HG03196 (cell line): ENCODE measurements around the gene DMRT1.
A peak's percentile ranks its signal among the peaks of the same experiment; 100 is the strongest.

ENCODE experiments used
- ATAC-seq: cut with Tn5 transposase; IDR thresholded peaks from one replicate; pipeline ENCODE4 v1.9.1; 2021; ENCODE audit not compliant: unreplicated experiment

The DMRT1 gene

DNA sequence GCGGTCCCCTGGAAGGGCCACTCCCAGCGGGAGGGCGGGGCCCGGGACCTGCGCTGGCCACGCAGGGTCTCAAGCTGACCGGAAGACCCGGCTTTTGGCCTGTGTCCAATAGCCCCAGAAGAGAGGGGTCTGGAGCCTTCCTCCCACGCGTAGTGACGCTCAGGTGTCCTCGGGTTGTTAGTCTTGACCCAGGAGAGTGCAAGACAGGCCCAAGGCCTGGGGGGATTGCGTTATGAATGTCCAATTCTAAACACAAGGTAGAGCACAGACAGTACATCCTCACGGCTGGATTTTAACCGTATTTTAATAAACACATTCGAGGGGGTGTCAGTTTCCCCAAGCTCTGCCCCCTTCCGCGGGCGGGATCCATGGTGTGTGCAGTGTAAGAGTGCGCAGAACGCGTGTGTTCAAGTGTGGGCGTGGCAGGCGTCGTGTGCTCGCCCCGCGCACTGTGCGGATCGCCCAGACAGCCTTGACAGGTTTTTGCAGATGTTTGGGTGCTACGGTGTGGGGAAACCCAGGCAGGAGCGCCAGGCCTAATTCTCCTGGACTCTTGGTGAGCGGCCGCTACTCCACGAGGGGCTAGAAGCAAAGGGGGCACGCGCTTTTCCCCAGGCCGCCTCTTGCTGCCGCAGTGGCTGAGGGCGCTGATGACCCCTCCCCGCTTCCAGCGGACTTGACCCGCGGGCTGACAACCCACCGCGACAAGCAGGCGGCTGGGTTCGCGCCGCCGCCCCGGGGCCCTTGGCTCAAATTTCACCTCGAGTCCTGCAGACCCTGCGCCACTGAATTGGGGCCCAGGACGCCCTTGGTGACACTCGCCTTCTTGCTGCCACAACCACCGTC is 128.9 kb downstream of the DMRT1 start:
- ATAC-seq = no peak

GRCh38 chr9:971901-972500 is 130.5 kb downstream of the DMRT1 start:
- ATAC-seq = no peak

DNA sequence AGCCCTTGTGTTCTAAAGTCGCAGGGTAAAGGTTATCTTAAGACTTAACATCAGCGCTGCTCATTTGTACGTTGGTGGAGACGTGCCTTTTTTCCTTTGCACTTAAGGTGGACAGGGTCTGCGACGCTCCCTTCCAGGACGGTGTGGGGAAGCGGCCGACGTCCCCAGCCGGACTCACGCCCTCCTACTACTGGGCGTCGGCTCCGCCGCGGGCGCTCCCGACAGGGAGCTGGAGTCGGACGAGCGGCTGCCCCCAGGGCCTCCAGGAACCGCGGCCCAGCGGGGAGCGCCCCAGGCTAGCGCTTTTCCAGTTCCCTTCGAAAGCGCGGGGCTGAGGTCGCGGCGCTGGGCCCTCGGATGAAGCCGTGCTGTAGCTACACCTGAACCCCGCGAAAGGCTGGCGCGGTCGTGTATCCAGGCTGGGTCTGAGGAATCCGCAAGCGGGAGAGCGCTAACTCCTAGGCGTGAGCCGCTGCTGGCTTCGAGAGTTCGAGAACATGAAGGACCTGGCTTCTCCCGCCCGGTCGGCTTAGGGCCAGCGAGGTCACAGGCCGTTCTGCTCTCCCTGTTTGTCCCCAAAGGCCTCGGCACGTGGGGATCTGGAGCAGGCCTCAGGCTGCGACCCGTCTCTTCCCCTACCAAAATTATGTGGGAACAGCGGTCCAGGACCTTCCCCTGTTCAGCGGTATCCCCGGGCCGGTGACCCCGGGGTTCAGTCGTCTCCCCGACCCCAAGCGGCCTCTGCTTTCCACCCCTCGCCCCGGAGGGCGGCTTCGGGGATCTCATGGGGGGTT is 131.2 kb downstream of the DMRT1 start:
- no peak for ATAC-seq

- no peak for ATAC-seq
These were observed 131.9 kb downstream of the DMRT1 start for GRCh38 chr9:973295-973834.

GRCh38 chr9:974031-974995 is 132.8 kb downstream of the DMRT1 start:
- ATAC-seq = no peak

- ATAC-seq = no peak
These were observed 133.7 kb downstream of the DMRT1 start for GRCh38 chr9:974996-975739.

- no peak for ATAC-seq
These were observed 134.3 kb downstream of the DMRT1 start for GRCh38 chr9:975740-976257.

DNA sequence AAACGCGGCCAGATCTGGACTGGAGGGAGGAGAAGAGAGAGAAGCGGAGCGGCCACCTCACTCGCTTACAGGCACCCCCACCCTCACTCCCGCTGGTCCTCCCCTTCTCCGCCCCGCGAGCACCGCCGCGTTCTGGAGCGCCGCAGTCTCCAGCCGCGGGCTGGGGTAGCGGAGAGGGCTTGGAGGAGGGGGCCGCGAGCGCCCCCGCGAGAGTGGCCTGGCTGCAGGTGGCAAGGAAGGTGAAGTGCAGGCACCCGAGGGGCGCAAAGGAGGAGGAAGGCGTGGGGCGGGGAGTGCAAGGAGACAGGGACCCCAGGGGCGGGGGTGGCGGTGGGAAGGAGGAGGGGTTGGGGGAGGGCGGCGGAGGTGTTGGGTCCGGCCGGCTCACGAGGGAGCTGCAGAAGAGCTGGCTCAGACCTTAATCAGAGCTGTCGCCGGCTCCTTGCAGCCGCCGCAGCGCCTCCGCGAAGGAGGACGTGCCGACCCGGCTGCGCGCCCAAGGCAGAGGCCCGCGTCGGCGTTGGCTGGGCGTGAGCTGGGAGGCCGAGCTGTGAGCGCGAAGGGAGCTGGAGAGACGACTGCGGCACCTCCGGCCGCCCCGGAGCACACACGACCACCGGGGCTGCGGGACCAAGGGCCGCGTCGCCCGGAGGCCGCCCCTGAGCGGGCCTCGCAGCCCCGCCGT is 134.9 kb downstream of the DMRT1 start, which contains the start of gene DMRT3:
Gene DMRT3 (plus strand): TSS at position 398 of the 685 bp plus-strand sequence. CDS start 347 bp downstream, outside the sequence.
- ATAC-seq = no peak

DNA sequence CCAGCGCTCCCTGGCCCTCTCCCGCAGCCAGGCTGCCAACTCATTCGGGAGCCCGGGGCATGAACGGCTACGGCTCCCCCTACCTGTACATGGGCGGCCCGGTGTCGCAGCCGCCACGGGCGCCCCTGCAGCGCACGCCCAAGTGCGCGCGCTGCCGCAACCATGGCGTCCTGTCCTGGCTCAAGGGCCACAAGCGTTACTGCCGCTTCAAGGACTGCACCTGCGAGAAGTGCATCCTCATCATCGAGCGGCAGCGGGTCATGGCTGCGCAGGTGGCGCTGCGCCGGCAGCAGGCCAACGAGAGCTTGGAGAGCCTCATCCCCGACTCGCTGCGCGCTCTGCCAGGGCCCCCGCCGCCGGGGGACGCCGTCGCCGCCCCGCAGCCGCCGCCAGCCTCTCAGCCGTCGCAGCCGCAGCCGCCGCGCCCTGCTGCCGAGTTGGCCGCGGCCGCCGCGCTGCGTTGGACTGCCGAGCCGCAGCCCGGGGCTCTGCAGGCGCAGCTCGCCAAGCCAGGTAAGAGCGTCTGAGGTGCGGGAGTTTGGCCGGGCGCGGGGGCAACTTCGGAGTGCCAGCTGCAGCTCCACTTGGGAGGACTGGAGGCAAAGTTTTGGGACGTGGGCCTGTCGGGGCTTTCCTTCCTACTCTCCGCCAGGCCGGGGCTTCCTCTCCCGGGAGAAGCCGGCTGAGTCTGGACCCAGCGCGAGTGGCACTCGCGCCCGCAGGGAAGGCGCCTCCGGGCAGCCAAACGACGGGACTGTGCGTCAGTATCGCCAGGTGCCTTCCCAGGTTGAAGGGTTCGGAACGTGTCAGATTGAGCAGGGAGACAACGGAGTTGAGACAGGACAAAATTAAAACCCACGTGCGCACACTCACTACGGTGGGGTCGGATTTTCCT is 135.7 kb downstream of the DMRT1 start:
- ATAC-seq = no peak

GRCh38 chr9:977838-978830 is 136.6 kb downstream of the DMRT1 start:
- ATAC-seq = no peak

GRCh38 chr9:979983-980382 is 138.5 kb downstream of the DMRT1 start:
- no peak for ATAC-seq

GRCh38 chr9:980640-981039 is 139.1 kb downstream of the DMRT1 start:
- no peak for ATAC-seq

DNA sequence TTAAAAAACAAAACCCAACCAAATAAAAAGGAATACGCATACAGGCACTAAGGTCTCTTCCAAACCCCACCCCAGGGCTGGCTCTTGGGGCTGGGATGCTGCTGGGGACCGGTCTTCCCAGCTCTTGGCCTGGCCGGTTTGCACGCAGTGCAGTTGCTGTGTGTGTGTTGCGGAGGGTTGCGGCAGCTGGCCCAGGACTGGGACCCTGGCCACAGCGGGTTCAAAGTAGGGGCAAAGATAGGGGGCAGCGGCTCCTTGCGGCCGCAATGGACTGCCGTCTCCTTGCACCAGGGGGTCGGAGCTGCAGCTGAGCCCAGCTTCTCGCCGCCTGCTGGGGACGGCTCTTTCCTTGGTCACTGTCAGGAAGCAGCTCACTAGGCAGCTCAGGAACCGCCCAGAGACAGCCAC is 140.0 kb downstream of the DMRT1 start:
- no peak for ATAC-seq

DNA sequence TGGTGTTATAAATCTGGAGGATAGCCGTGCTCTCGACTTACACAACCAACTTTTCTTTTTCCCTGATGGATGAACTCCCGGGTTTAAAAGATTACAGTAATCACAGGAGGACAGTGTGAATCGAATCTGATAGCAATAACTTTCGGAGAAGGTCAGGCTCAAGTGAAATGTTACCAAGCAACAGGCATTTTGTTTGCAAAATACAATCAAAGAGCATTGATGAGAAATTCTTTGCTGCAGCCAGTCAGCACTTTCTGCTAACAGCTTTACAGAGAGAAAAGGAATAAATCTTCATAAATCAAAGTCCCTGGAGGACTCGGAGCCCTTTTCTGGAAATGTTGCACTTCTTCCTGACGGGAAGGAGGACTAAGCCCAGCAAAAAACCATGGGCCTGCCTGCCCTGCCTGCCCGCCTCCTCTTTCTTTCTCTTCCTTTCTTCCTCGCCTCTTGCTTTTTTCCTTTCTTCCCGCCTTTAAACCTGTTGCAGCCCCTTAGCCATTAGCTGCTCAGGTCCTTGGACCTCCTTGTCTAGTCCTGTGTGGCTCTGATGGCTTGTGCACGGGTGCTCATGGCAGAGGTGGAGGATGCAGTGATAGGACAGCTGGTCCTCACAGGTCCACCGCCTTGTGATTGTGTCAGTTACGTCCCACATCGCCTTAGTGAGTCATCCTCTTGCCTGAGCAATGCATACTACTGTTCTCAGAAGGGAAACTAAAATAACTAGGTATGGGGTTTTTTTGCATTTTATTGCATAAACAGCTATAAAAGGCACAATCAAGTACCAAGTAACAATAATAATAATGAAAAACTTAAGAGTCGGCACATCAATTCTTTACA is 141.1 kb downstream of the DMRT1 start:
- no peak for ATAC-seq

DNA sequence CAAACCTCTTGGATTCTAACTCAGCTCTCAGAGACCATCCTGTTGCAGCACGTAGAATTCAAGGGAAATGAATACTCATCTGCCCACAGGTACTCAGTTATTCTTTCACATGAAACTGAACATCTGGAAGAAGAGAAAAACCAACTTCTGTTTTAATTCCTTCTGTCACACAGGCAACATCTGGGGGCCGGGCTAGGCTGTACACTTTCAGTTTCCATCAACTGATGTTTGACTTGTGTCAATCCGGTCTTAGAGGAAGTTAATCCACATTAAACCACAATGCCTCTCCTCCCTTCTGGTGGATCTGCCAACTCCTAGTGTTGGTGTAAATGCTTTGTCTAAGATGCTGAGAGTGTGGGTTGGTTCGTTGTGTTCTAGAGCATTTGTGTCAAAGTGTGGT is 152.5 kb downstream of the DMRT1 start:
- ATAC-seq = peak; percentile 87

DNA sequence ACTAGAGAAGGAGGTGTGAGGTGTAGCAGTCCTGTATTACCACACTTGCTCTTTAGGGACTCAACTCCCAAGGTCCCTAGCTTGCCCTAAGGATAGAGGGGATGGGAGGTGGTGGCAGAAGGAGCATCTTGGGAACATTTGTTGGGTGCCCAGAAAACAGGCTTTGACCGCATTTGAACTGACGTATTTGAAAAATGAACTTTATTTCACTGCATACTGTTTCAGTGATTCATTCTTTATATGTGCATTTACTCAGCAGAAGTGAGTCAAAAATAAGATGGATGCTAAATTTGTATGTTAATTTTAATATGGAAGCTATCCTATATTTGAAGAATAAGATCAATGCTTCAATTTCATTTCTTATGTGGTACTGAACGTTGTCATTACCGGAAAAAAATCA is 153.7 kb downstream of the DMRT1 start:
- ATAC-seq = no peak
